A673 (cell line): ENCODE results near the gene MRPL48. TPM values are rescaled to one million over a fixed set of nuclear protein-coding genes. Genes with fewer than 3 reads are reported as not detected.
"Not testable (repeated sequence)": the region's sequence is repeated elsewhere in the genome, so short reads cannot be mapped to it uniquely, and the experiment has no call there.

Experiments used
- BruUV-seq: library from RNA; stranded (reverse); fragments of 400-500 nt; replicated peaks from 2 replicates; lab custom pipeline; 2021; lab: Mats Ljungman, UMichigan
- CTCF ChIA-PET: fragments of 300-600 bp; sonication (Branson Sonifier 250); formaldehyde crosslinking; loops from one replicate; lab custom pipeline; 2022; ENCODE audit warnings: antibody characterized with exemption; lab: Charles Lee
- POLR2A ChIA-PET: fragments of 300-600 bp; sonication (Branson Sonifier 250); formaldehyde crosslinking; loops from one replicate; lab custom pipeline; 2022; ENCODE audit warnings: antibody characterized with exemption; ENCODE audit not compliant: low non-redundant PET; lab: Charles Lee
- DNase-seq: peaks from one replicate; pipeline ENCODE4 v3.0.0-alpha.2; 2015; ENCODE audit warnings: low spot score
- H3K27ac ChIP-seq: fragments of 200-600 bp; sonication (generic); 2 replicates; pipeline ENCODE4 v1.5.1; 2016; ENCODE audit warnings: mixed run types, low read depth, mild to moderate bottlenecking, mixed read lengths, antibody characterized with exemption, low read length; ENCODE audit not compliant: poor library complexity, severe bottlenecking
- H3K27me3 ChIP-seq: fragments of 200-600 bp; sonication (generic); replicated peaks from 2 replicates; pipeline ENCODE4 v1.6.1; 2017; ENCODE audit warnings: mixed run types, low read depth, mild to moderate bottlenecking, mixed read lengths, antibody characterized with exemption, low read length; ENCODE audit not compliant: insufficient read depth, poor library complexity
- H3K36me3 ChIP-seq: fragments of 200-600 bp; sonication (generic); 2 replicates; pipeline ENCODE4 v1.6.1; 2016; ENCODE audit warnings: mixed run types, mild to moderate bottlenecking, mixed read lengths, antibody characterized with exemption, low read length; ENCODE audit not compliant: insufficient read depth, poor library complexity, severe bottlenecking
- H3K4me1 ChIP-seq: fragments of 200-600 bp; sonication (generic); 2 replicates; pipeline ENCODE4 v1.6.1; 2017; ENCODE audit warnings: mixed run types, mild to moderate bottlenecking, mixed read lengths, antibody characterized with exemption, low read length; ENCODE audit not compliant: insufficient read depth, poor library complexity, severe bottlenecking
- H3K4me3 ChIP-seq: fragments of 200-600 bp; sonication (generic); 2 replicates; pipeline ENCODE4 v1.5.1; 2016; ENCODE audit warnings: low read depth, mixed run types, mild to moderate bottlenecking, mixed read lengths, low read length; ENCODE audit not compliant: poor library complexity, severe bottlenecking
- H3K9me3 ChIP-seq: fragments of 200-600 bp; sonication (generic); 2 replicates; pipeline ENCODE4 v1.6.1; 2016; ENCODE audit warnings: mixed run types, low read depth, mild to moderate bottlenecking, mixed read lengths, antibody characterized with exemption, low read length; ENCODE audit not compliant: poor library complexity, severe bottlenecking
- EZH2 ChIP-seq: fragments of 200-600 bp; sonication (generic); IDR thresholded peaks from 2 replicates; pipeline ENCODE4 v1.6.1; 2017; ENCODE audit warnings: borderline replicate concordance, low read depth, mild to moderate bottlenecking, mixed read lengths, antibody characterized with exemption, low read length; ENCODE audit not compliant: poor library complexity, severe bottlenecking
- intact Hi-C: fragments of 100-400 bp; cut with micrococcal nuclease; formaldehyde crosslinking; loops from one replicate; pipeline ENCODE4 v1.10.0; 2022; ENCODE audit not compliant: unreplicated experiment
- total RNA-seq: library from RNA; stranded (reverse); gene quantifications from 2 replicates; pipeline ENCODE4 v1.2.3, GENCODE V29; 2021
- TF ChIP-seq, protein P1 (sequence below): fragments of 300-800, 200-600 bp; sonication (generic); conservative IDR thresholded peaks from 2 replicates; pipeline ENCODE4 v1.5.1; 2017; ENCODE audit warnings: low read depth, mild to moderate bottlenecking, antibody characterized with exemption, low read length, moderate library complexity, mixed read lengths

Gene MRPL48
- total RNA-seq, 1 experiment from 2014 or later = 92.6 TPM

DNA sequence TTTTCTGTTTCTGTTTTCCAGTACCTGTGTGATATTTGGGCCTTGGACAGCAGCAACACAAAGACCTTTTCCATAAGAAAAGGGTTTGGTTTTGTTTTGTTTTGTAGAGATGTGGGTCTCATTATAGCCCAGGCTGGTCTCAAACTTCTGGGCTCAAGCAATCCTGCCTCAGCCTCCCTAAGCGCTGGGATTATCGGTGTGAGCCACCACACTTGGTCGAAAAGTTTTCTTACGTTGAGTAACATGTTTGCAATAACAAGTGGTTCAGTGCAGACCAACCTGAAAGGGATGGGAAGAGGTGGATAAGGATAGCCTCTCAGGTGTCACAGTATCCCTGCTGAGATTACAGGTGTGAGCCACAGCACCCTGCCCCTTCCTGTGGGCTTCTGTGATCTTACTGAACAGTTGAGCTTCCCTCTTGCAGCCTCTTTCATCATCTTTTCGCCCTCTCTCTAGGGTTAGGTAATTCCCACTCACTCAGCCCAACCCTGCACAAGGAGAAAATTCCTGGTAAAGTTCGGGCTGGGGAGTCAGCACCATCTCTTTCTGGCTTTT is 3.5 kb upstream of the MRPL48 start:
- ChIA-PET CTCF (no interaction called here), POLR2A (interaction anchor here (0.8 kb wide), 1 partner anchor 191 kb away, joined by 3 read pairs; no protein-coding TSS in a partner anchor)
- peak overlapping the region; percentile 65 for H3K27ac ChIP-seq
- no peaks in the 10 kb centered on the region for H3K36me3 ChIP-seq
- intact Hi-C loops = no loop called here
- H3K27me3 ChIP-seq = no peaks in the 10 kb centered on the region
- H3K9me3 ChIP-seq = no peaks in the 10 kb centered on the region
- H3K4me1 ChIP-seq = peaks cover 25% of the 10 kb centered on the region
- H3K4me3 ChIP-seq = no peak overlapping the region
- no peak for TF ChIP-seq EZH2
- TF ChIP-seq, protein P1, sequence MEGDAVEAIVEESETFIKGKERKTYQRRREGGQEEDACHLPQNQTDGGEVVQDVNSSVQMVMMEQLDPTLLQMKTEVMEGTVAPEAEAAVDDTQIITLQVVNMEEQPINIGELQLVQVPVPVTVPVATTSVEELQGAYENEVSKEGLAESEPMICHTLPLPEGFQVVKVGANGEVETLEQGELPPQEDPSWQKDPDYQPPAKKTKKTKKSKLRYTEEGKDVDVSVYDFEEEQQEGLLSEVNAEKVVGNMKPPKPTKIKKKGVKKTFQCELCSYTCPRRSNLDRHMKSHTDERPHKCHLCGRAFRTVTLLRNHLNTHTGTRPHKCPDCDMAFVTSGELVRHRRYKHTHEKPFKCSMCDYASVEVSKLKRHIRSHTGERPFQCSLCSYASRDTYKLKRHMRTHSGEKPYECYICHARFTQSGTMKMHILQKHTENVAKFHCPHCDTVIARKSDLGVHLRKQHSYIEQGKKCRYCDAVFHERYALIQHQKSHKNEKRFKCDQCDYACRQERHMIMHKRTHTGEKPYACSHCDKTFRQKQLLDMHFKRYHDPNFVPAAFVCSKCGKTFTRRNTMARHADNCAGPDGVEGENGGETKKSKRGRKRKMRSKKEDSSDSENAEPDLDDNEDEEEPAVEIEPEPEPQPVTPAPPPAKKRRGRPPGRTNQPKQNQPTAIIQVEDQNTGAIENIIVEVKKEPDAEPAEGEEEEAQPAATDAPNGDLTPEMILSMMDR = no peak
- peak; percentile 34 for DNase-seq
- BruUV-seq = no TSS peak

DNA sequence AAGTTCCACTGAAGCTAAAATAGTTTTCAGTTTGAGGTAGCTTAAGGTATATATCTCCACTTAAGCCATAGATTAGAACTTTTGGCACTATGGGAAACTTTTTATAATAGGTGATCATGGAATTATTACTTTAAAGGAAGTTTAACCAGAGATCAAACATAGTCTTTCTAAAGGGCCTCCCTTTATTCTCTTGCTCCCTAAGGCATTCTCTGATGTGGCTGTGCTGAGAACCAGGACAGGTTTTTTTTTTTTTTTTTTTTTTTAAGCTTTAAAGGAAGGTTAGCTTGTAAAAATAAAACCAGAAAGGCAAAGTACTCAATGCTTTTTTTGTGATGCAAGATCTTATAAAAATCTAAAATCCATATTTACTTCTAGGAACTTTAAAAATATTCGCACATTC is 2.9 kb upstream of the MRPL48 start:
- peaks cover 29% of the 10 kb centered on the region for H3K4me1 ChIP-seq
- intact Hi-C loops = no loop called here
- no peak overlapping the region for H3K4me3 ChIP-seq
- ChIA-PET CTCF (no interaction called here), POLR2A (interaction anchor here (0.7 to 0.8 kb wide), 2 partner anchors 191 to 457 kb away, joined by 3 to 11 read pairs; no protein-coding TSS in a partner anchor)
- no peaks in the 10 kb centered on the region for H3K9me3 ChIP-seq
- H3K36me3 ChIP-seq = no peaks in the 10 kb centered on the region
- peak overlapping the region; percentile 65 for H3K27ac ChIP-seq
- BruUV-seq = no TSS peak
- no peak for DNase-seq
- no peaks in the 10 kb centered on the region for H3K27me3 ChIP-seq
- no peak for TF ChIP-seq EZH2
- TF ChIP-seq, protein P1 = no peak

DNA sequence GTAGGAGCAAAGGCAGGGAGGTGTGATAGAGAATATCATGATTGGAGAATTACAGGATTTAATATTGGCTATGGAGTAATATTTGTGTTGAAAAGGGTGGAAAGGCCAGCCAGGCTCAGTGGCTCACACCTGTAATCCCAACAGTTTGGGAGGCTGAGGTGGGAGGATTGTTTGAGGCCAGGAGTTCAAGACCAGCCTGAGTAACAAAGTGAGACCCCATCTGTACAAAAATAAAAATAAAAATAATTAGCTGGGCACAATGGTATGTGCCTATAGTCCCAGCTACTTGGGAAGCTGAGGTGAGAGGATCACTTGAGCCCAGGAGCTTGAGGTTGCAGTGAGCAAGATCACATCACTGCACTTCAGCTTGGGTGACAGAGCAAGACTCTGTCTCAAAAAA is 2.2 kb upstream of the MRPL48 start:
- H3K4me3 ChIP-seq, H3K27me3 ChIP-seq, intact Hi-C loops, CTCF ChIA-PET, BruUV-seq, DNase-seq, H3K9me3 ChIP-seq, H3K27ac ChIP-seq, H3K36me3 ChIP-seq: not testable (repeated sequence)
- POLR2A ChIA-PET = interaction anchor here (0.7 kb wide), 1 partner anchor 457 kb away, joined by 11 read pairs; no protein-coding TSS in a partner anchor
- H3K4me1 ChIP-seq = peaks cover 29% of the 10 kb centered on the region

DNA sequence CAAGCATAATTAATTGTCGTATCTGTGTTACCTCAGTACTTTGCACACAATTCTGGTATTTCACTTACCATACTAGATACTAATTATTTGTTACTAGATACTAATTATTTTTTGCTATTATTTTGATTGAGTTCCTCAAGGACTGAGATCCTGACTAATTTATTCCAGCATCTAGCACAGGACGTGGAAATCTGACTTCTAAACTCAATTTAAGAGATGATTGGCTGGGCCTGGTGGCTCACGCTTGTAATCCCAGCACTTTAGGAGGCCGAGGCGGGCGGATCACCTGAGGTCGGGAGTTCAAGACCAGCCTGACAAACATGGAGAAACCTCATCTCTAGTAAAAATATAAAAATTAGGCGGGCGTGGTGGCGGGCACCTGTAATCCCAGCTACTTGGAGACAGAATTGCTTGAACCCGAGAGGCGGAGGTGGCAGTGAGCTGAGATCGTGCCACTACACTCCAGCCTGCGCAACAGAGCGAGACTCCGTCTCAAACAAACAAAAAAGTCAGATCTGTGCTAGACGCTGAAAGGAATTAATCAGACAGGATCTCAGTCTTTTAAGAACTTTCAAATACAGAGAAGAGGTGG is 527 bp upstream of the MRPL48 start:
- intact Hi-C loops = no loop called here
- no peaks in the 10 kb centered on the region for H3K27me3 ChIP-seq
- DNase-seq = no peak
- peak overlapping the region; percentile 59 for H3K4me3 ChIP-seq
- no peaks in the 10 kb centered on the region for H3K9me3 ChIP-seq
- H3K27ac ChIP-seq = peak overlapping the region; percentile 94
- ChIA-PET CTCF (no interaction called here), POLR2A (no interaction called here)
- H3K4me1 ChIP-seq = peaks cover 29% of the 10 kb centered on the region
- H3K36me3 ChIP-seq = no peaks in the 10 kb centered on the region
- no TSS peak for BruUV-seq
- TF ChIP-seq, protein P1 = no peak
- no peak for TF ChIP-seq EZH2
